Measurements from ENCODE around the gene GP1BA. TPM values are rescaled to one million over a fixed set of nuclear protein-coding genes. Genes with fewer than 3 reads are reported as not detected.

The GP1BA gene
- total RNA-seq, 2 donors from 2014 or later, result not detected

- no peak for ATAC-seq (ENCODE audit: insufficient number of reproducible peaks, low FRiP score, low read depth)
- DNase-seq (ENCODE audit: low spot score), result no peak
- H3K4me1 ChIP-seq (ENCODE audit: control insufficient read depth in 1 of 2, low read depth in 2 of 2), result peaks cover 22 to 59% of the 10 kb centered on the region in 2 donors
Observed at GRCh38 chr17:4947010-4947410, 14.9 kb downstream of the GP1BA start.

DNA sequence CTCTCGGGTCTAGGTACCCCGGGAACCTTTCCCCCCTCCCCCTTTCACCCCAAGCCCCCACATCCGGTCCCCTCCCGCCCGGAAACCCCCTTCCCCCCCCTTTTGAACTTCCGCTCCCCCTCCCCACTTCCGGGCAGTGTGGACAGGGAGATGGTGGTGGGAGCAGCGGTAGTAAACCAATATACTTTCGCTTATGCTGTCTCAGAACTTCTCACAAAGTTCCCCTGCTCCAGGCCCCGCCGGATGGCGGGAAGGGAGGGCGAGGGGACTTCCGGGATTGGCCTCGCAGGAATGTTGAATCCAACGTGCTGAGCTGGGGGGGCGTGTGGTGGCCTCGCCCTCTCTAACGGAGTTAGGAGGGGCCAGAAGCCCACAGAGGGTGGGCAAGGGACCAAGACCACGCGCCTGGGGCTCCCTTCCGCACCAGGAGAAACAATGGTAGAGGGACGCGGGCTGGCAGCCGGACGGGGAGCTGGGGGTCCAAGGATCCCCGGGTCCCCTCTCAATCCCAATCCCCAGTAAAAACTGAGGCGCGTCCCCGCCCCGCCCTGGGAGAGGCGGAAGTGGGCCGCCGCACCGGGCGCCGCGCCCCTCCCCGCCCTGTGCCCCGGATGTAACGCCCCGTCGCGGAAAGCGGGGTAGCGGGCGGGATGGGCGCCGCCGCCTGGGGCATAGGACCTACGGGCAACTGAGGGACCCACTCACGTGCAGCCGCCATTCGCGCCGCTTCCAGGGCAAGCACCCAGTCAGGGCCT is 15.5 kb downstream of the GP1BA start:
- no peaks in the 10 kb centered on the region for H3K27me3 ChIP-seq (replicated peaks; ENCODE audit: insufficient read depth)
- no peak for TF ChIP-seq CTCF (IDR thresholded peaks at IDR 0.05)
- no peaks in the 10 kb centered on the region for H3K9me3 ChIP-seq
- no peak for ATAC-seq (ENCODE audit: insufficient number of reproducible peaks, low FRiP score, low read depth)
- DNase-seq (ENCODE audit: low spot score), result no peak
- H3K4me1 ChIP-seq (ENCODE audit: control insufficient read depth in 1 of 2, low read depth in 2 of 2), result peaks cover 22 to 57% of the 10 kb centered on the region in 2 donors
- peak overlapping the region; percentile 76 for H3K4me3 ChIP-seq
- peaks cover 3% of the 10 kb centered on the region for H3K36me3 ChIP-seq
- peak overlapping the region; percentile 93 to 97 for H3K27ac ChIP-seq

More at GRCh38 chr17:4947010-4947410, 14.9 kb downstream of the GP1BA start:
- Histone ChIP-seq H3K4me3 (peak overlapping the region; percentile 76), H3K9me3 (no peaks in the 10 kb centered on the region), H3K27ac (peak overlapping the region; percentile 93 to 97), H3K27me3 (replicated peaks; ENCODE audit: insufficient read depth) (no peaks in the 10 kb centered on the region), H3K36me3 (peaks cover 6% of the 10 kb centered on the region)
- TF ChIP-seq CTCF (IDR thresholded peaks at IDR 0.05), result no peak

GRCh38 chr17:4948166-4948930 is 16.3 kb downstream of the GP1BA start, which contains the start of gene PFN1:
PFN1 (minus strand) TSS chr17:4948530; CDS start chr17:4948394, 136 bp downstream.
- Histone ChIP-seq H3K9me3 (no peaks in the 10 kb centered on the region), H3K27me3 (replicated peaks; ENCODE audit: insufficient read depth) (no peaks in the 10 kb centered on the region), H3K4me3 (peak within 1 kb of the TSS; percentile 76), H3K27ac (peak within 1 kb of the TSS; percentile 93 to 97), H3K36me3 (peaks cover 3% of the 10 kb centered on the region), H3K4me1 (ENCODE audit: control insufficient read depth in 1 of 2, low read depth in 2 of 2) (peaks cover 27 to 57% of the 10 kb centered on the region in 2 donors)
- DNase-seq (ENCODE audit: low spot score) (peak; percentile 82), ATAC-seq (ENCODE audit: insufficient number of reproducible peaks, low FRiP score, low read depth) (peak; percentile 61)
- TF ChIP-seq CTCF (IDR thresholded peaks at IDR 0.05), result no peak

GRCh38 chr17:4948931-4949320 is 16.8 kb downstream of the GP1BA start:
- peaks cover 31 to 55% of the 10 kb centered on the region in 2 donors for H3K4me1 ChIP-seq (ENCODE audit: control insufficient read depth in 1 of 2, low read depth in 2 of 2)
- DNase-seq (ENCODE audit: low spot score) (no peak), ATAC-seq (ENCODE audit: insufficient number of reproducible peaks, low FRiP score, low read depth) (peak; percentile 25)
- no peak for TF ChIP-seq CTCF (IDR thresholded peaks at IDR 0.05)
- peak overlapping the region; percentile 93 to 97 for H3K27ac ChIP-seq
- H3K36me3 ChIP-seq, result peaks cover 3% of the 10 kb centered on the region
- H3K27me3 ChIP-seq (replicated peaks; ENCODE audit: insufficient read depth), result no peaks in the 10 kb centered on the region
- H3K4me3 ChIP-seq, result peak overlapping the region; percentile 76
- no peaks in the 10 kb centered on the region for H3K9me3 ChIP-seq

Data from thoracic aorta (tissue), 2 donors.